Measurements from ENCODE around the gene FAM53B.
"Not testable (repeated sequence)": the region's sequence is repeated elsewhere in the genome, so short reads cannot be mapped to it uniquely, and the experiment has no call there.

The FAM53B gene

DNA sequence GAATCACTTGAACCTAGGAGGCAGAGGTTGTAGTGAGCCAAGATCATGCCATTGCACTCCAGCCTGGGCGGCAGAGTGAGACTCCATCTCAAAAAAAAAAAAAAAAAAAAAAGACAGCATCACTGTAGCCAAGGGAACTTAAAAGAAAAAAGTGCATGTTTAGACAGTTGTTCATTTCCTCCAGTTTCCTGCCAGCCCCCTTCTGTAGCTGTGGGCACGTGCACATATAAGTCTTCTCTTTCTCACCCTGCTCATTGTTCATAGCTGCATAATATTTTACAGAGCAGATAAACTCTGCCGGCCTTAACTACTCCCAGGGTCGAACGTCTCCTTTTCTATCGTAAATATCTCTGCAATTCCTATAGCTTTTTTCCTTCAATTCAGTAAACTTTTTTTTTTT is 149.9 kb downstream of the FAM53B start:
- DNase-seq: no peak

- no peak for DNase-seq
Measured at GRCh38 chr10:124593431-124593985, 150.7 kb downstream of the FAM53B start.

DNA sequence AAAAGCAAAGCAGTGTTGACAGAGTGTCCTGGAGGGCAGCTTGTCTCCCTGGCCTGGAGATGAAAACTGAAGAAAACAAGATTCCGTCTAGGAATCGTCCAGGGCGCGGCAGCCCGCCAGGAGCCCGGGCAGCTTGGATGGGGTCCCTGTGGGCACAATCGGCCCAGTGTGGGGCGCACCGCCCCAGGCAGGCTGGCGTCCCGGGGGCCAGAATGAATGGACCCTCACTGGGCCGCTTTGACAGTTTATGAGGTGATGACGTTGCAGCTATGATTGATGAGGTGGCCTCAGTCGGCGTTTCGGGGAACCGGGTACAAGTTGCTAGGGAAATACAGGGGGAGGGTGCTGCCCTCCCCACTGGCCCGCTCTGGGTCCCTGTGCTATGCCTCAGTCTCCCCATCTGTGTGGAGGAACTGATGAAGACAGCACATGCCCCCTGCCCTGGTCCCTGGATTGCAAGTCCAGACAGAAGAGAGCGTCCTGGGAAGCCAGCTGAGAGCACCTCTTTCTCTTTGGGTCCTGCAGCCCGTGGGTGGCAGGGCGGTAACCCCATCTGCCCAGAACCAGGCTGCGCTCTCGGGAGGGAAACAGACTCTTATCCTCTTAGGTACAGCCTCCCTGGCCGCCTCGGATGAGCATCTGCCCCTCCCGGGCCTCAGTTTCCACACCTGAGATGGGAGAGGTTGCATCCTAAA is 151.3 kb downstream of the FAM53B start:
- DNase-seq: no peak

DNA sequence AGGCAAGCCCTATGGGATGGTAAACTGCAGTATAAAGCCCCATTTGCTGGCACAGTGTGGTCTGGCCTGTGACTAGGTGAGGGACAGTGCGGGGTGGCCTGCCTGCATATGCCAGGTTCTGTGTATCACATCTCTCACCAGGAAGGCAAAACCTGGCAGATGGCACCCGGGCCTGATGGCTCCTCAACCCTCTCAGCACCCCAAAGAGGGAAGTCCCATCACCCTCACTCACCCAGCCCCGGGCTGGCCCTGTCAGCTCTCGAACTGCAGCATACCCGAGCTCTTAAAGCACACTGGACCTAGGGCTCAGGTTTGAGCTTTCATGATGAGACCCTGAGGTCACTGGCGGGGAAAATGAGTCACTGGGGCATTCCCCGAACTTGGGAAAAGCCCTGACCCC is 152.1 kb downstream of the FAM53B start:
- no peak for DNase-seq

GRCh38 chr10:124591123-124591495 is 153.1 kb downstream of the FAM53B start:
- no peak for DNase-seq

DNA sequence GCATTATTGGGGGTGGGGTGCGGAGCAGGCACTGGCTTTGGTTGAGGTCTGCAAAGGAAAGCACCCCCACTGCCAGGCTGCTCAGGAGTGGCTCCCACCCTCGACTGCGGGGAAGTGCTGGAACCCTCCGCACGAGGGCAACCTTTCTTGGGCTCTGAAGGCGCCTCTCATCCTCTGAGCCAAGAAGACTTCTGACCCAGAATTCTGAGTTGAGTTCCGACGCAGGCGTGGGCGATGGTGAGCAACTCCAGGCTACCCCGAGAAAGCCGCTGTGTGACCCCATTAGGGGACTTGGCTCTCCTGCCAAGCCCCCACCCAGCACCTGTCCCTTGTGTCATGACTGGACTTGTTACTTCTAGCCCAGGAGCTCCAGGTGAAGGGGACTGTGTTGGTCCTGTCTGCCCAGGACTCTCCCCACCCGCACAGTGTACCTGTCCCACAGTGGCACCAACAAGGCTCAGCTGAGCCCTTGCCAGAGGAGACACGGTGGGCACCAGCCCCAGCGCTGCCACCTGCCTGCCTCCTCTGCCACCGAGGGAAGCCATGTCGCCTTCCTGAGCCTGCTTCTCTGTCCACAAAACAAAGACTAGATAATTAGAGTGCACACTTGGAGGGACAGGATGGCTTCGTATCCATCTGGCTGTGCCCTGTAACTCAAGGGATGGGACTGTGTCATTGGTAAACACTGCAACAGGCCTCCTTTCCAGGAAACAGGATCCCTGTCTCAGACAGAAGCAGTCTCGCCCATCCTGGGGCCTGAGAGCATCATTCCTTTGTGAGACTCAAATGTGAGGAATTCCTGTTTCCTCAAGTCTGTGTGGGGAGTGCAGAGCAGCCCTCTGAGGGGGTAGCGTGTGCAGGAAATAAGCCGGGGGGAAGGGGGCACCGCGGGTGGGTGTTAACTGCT is 153.7 kb downstream of the FAM53B start:
- DNase-seq: no peak

- no peak for DNase-seq
Measured at GRCh38 chr10:124589491-124590041, 154.6 kb downstream of the FAM53B start.

DNA sequence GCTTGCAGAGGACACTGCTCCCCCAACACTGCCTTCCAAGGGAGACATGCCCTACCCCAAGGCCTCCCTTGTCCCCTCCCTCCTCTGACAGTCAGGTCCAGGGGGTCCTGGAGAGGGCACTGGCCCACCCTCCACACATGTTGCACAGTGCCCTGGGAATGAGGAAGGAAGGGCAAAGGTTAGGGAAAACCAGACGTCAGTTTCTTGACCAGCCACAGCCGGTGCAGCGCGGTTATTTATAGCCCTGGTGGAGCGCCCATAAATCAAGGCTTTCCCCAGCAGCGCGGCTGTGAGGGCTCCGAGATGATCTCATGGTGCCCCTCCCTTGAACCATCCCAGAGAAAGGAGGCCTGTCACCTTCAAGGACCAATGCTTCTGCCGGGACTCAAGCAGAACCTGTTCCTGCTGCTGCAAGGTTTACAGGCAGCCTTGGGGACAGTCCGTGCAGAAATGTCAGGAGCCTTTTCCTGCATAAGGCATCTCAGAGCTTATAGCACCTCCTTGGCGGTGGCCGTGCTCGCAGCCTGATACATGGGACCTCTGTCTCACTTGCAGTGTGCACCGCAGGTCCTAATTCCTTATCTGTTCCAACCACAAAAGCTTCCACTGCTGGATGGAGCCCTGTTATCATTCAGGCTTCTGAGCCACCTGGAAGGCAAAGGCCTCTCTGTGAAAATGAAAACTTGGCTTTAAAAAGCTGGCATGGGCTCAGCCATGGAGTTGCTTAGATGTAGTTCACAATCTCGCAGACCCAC is 155.3 kb downstream of the FAM53B start:
- no peak for DNase-seq

GRCh38 chr10:124588341-124588735 is 155.8 kb downstream of the FAM53B start:
- not testable (repeated sequence) for DNase-seq

GRCh38 chr10:124587811-124588211 is 156.4 kb downstream of the FAM53B start:
- no peak for DNase-seq

- DNase-seq: no peak
Measured at GRCh38 chr10:124586142-124586541, 158.0 kb downstream of the FAM53B start.

DNA sequence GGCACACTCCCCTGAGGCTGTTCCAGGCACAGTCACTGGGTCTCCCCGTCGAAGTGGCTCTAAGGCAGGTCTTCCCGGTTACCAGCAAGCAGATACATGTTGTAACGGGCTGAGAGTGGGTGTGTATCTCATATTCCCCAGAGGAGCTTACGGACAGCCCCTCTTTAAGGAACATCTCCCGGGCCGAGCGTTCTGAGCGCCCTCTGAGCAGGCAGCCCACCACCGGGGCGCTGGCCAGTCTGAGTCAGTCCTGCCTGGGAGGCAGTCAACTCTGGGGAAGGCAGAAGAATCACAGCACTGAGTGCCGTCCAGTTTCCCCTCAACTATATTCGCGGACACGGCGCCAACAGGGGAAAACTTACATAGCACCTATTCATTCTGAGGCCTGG is 165.2 kb downstream of the FAM53B start:
- no peak for DNase-seq

- no peak for DNase-seq
Measured at GRCh38 chr10:124578231-124579010, 165.8 kb downstream of the FAM53B start.

- no peak for DNase-seq
Measured at GRCh38 chr10:124577651-124578050, 166.5 kb downstream of the FAM53B start.

GRCh38 chr10:124576526-124577420 is 167.4 kb downstream of the FAM53B start:
- DNase-seq: no peak

DNA sequence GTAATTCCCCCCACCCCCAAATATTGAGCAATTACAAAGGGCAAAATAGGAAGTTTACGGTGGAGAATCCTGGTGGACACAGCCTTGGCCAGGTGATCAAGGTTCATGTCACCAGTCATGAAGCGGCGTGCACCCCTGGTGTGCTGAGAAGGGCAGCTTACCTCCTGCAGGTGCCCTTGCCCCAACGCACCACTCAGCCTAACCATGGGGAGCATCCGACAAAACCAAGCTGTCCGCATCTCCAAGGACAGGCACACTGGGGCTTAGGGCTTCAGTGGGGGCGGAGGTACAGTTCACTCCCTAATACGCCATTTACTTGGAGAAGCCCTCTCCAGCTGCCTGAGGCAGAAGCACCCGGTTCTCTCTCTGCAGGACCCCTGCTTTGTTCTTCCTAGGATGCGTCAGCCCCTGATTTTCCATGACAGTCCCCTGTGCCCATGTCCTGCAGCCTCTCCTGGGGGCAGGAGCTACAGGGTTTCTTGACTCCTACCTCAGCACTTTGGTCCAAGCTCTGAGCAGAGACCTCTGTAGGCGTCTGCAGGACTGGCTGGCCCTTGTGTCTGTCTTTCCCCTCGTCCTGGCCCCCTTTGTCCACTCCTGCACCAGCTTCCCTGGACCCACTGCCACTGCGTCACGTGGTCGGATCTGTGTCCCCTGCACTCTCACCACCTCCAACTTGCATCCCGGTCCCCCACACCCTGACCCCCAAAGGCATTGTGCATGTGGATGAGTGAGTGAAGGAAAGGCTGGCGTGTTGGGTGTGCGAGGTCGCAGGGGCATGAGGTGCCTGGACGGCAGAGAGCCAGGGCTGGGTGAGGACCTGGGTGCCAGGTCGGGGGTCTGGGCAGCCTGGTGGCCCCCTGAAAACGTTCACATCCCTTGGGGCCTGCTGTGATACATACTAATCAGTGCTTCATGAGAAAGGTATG is 168.8 kb downstream of the FAM53B start:
- no peak for DNase-seq

GRCh38 chr10:124574456-124575070 is 169.6 kb downstream of the FAM53B start:
- no peak for DNase-seq

- no peak for DNase-seq
Measured at GRCh38 chr10:124573726-124574455, 170.3 kb downstream of the FAM53B start.

GRCh38 chr10:124572751-124573150 is 171.4 kb downstream of the FAM53B start:
- no peak for DNase-seq

Measured in stimulated activated CD4-positive, alpha-beta T cell treated with anti-CD3 and anti-CD28 coated beads, Interleukin-2, amount 100 ng/mL, for 24 hours (primary cell).